Measurements from ENCODE around the gene DLK2.

The DLK2 gene

DNA sequence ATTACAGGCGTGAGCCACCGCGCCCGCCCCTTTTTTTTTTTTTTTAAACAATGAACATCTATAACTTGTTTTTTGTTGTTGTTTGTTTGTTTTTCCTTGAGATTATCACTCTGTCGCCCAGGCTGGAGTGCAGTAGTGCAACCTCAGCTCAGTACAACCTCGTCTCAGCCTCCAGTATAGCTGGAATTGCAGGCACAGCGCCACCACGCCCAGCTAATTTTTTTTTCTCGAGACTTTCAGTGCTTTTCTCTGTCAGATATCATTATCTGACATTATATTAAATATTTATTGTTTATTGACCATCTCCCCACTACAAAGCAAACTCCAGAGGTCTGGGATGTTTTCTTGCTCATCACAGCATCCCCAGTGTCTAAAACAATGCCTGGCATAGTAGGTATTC lies 2.3 kb upstream of the DLK2 start:
- TF ChIP-seq, protein P1, sequence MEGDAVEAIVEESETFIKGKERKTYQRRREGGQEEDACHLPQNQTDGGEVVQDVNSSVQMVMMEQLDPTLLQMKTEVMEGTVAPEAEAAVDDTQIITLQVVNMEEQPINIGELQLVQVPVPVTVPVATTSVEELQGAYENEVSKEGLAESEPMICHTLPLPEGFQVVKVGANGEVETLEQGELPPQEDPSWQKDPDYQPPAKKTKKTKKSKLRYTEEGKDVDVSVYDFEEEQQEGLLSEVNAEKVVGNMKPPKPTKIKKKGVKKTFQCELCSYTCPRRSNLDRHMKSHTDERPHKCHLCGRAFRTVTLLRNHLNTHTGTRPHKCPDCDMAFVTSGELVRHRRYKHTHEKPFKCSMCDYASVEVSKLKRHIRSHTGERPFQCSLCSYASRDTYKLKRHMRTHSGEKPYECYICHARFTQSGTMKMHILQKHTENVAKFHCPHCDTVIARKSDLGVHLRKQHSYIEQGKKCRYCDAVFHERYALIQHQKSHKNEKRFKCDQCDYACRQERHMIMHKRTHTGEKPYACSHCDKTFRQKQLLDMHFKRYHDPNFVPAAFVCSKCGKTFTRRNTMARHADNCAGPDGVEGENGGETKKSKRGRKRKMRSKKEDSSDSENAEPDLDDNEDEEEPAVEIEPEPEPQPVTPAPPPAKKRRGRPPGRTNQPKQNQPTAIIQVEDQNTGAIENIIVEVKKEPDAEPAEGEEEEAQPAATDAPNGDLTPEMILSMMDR (IDR thresholded peaks at IDR 0.05; ENCODE audit: low read depth, low read length): no peak
- no peak overlapping the region for H3K4me3 ChIP-seq (replicated peaks in 1 of 2; ENCODE audit: low read depth in 2 of 2, low read length in 2 of 2)
- no peak for DNase-seq (ENCODE audit: low read depth in 2 of 2)

DNA sequence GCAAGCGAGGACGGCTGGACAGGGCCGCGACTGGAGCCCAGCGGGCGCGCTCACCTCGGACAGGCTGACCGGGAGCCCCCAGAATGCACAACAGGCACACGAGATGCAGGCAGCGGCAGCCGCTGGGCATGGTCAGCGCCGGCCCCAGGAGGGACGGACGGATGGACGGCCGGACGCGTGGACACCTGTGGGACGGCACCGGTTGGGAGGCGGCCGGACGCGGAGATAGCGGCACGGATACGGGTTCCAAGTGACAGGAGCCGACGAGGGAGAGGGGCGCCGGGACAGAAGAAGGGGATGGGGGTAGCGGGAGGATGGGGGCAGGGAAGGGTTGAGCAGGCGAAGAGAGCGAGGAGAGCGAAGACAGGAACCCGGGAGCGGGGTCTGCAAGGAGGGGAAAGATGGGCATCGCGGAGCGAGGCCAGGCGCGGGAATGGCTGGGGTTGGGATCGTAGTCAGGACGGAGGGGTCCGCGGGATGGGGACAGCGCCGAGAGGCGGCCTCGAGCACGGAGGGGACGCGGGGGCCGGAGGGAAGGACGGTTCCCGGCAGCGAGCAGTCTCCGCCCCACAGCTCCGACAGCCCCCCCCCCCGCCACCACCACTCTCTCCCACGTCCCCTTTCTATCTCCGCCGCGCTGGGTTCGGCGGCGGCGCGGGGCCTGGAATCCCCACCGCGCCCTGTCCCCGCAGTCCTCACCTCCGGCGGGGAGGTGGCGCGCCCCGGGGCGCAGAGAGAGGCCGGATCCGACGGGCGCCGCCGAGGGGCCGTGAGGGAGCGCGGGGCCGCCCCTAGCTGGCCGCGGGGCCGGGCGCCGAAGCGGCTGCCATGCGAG lies 435 bp downstream of the DLK2 start:
- peak overlapping the region; percentile 48 to 49 for H3K4me3 ChIP-seq (replicated peaks in 1 of 2; ENCODE audit: low read depth in 2 of 2, low read length in 2 of 2)
- TF ChIP-seq, protein P1 (IDR thresholded peaks at IDR 0.05; ENCODE audit: low read depth, low read length): no peak
- peak; percentile 84 to 90 for DNase-seq (ENCODE audit: low read depth in 2 of 2)

DNA sequence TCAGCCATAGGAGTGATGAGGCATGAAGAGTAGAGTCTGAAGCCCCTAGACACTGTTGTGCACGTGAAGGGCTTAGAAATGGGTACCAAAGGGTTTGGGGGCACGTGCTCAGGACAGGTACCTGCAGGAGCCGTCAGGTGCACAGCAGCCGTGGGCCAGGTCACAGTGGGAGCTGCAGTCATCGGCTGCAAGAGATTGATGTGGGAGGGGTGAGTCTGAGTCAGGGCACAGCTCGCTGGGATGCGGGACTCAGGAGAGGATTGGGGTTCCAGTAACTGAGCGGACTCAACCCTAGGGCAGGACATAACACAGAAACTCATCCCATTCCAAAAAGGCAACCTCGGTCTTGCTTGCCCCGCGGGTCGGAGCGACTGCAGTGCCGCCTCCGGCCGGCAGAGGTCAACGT lies 1.1 kb downstream of the DLK2 start:
- peak overlapping the region; percentile 48 to 49 for H3K4me3 ChIP-seq (replicated peaks in 1 of 2; ENCODE audit: low read depth in 2 of 2, low read length in 2 of 2)
- TF ChIP-seq, protein P1 (IDR thresholded peaks at IDR 0.05; ENCODE audit: low read depth, low read length): peak; percentile 95
- DNase-seq (ENCODE audit: low read depth in 2 of 2): no peak

DNA sequence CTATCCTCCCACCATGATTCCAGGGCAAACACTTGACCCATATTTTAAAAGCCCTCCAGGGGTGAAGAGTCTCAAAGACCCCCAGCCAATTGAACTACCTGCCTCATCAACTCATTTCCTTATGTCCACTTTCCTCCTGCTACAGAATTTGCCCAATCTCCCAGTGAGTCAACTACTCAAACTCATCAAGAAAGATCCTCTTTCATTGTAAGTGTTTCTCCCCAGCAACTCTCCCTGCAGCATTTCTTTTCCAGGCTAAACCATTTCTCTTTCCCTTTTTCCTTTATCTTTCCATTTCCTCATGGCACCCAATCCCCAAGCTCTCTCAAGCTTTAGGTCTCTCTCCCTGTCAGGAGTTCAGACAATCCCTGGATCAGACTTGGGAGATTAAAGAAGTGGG lies 1.5 kb downstream of the DLK2 start:
- TF ChIP-seq, protein P1 (IDR thresholded peaks at IDR 0.05; ENCODE audit: low read depth, low read length): no peak
- DNase-seq (ENCODE audit: low read depth in 2 of 2): no peak
- H3K4me3 ChIP-seq (replicated peaks in 1 of 2; ENCODE audit: low read depth in 2 of 2, low read length in 2 of 2): no peak overlapping the region

DNA sequence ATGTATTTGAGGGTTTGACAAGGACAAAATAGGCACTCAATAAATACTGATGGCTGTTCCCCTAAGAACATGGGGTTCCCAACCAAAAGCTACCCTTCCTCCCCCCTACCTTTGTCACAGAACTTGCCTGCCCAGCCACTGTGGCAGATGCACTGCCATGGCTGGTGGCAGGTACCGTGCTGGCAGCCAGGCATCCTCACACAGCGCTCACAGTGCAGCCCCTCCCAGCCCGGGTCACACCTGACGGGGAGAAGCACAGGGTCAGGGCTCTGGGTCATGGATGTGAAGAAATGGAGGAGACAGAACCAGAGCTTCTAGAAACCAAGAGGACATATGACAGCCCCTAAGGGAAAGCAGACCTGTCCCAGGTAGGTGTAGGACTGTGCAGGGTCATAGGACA lies 2.5 kb downstream of the DLK2 start:
- no peak for DNase-seq (ENCODE audit: low read depth in 2 of 2)
- TF ChIP-seq, protein P1 (IDR thresholded peaks at IDR 0.05; ENCODE audit: low read depth, low read length): no peak
- no peak overlapping the region for H3K4me3 ChIP-seq (replicated peaks in 1 of 2; ENCODE audit: low read depth in 2 of 2, low read length in 2 of 2)

DNA sequence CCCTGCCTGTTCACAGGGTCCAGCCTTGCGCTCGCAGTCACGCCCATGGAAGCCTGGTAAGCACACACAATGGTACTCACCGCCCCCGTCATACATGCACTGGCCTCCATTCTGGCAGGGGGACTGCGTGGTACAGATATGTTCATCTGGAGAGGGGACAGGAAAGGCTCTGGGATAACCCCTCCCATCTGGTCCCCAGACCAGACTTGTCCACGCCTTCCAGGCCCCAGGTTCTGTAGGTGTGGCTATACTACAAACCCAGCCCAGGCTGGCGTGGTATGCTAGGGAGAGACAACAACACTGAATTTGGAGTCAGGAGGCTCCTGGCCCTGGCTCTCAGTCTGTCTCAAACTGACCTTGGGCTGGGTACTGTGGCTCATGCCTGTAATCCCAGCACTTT lies 3.4 kb downstream of the DLK2 start:
- TF ChIP-seq, protein P1 (IDR thresholded peaks at IDR 0.05; ENCODE audit: low read depth, low read length): no peak
- H3K4me3 ChIP-seq (replicated peaks in 1 of 2; ENCODE audit: low read depth in 2 of 2, low read length in 2 of 2): no peak overlapping the region
- DNase-seq (ENCODE audit: low read depth in 2 of 2): no peak
